Osteoblast (primary cell): ENCODE results near the gene OR7C2. TPM values are rescaled to one million over a fixed set of nuclear protein-coding genes. Genes with fewer than 3 reads are reported as not detected.

Source experiments
- DNase-seq: peaks from one replicate; pipeline ENCODE4 v3.0.0; 2011; ENCODE audit warnings: low spot score, mixed read lengths; ENCODE audit not compliant: insufficient read length; ENCODE audit errors: missing footprints
- H2AFZ ChIP-seq: 2 replicates; pipeline ENCODE4 v1.6.0; 2011; ENCODE audit warnings: mild to moderate bottlenecking, low read length
- H3K27ac ChIP-seq: 2 replicates; pipeline ENCODE4 v1.5.1; 2011; ENCODE audit warnings: mild to moderate bottlenecking, low read depth, low read length, moderate library complexity
- H3K27me3 ChIP-seq: 2 replicates; pipeline ENCODE4 v1.6.0; 2012; ENCODE audit warnings: mild to moderate bottlenecking, control low read depth, inconsistent platforms, low read length, moderate library complexity; ENCODE audit not compliant: insufficient read depth
- H3K36me3 ChIP-seq: 2 replicates; pipeline ENCODE4 v1.5.1; 2011; ENCODE audit warnings: mild to moderate bottlenecking, low read length, control low read depth, moderate library complexity; ENCODE audit not compliant: insufficient read depth
- H3K4me1 ChIP-seq: 2 replicates; pipeline ENCODE4 v1.5.1; 2011; ENCODE audit warnings: mild to moderate bottlenecking, low read length, control low read depth, moderate library complexity; ENCODE audit not compliant: insufficient read depth
- H3K4me2 ChIP-seq: 2 replicates; pipeline ENCODE4 v1.6.0; 2011; ENCODE audit warnings: mild to moderate bottlenecking, low read length; ENCODE audit not compliant: insufficient read depth
- H3K4me3 ChIP-seq: fragments of 200-600 bp; sonication (generic); 3 replicates; pipeline ENCODE4 v1.5.1; 2012; ENCODE audit warnings: mild to moderate bottlenecking, low read length, inconsistent platforms; ENCODE audit not compliant: insufficient read depth
- H3K79me2 ChIP-seq: 2 replicates; pipeline ENCODE4 v1.6.0; 2012; ENCODE audit warnings: mild to moderate bottlenecking, low read length, control low read depth, inconsistent platforms; ENCODE audit not compliant: insufficient read depth
- H3K9me3 ChIP-seq: 2 replicates; pipeline ENCODE4 v1.5.1; 2011; ENCODE audit warnings: low read depth, low read length, control low read depth
- H4K20me1 ChIP-seq: 2 replicates; pipeline ENCODE4 v1.6.0; 2012; ENCODE audit warnings: mild to moderate bottlenecking, low read length, control low read depth; ENCODE audit not compliant: insufficient read depth
- CTCF ChIP-seq: IDR thresholded peaks from 2 replicates; pipeline ENCODE4 v1.5.1; 2011; ENCODE audit warnings: mild to moderate bottlenecking, low read depth, low read length, moderate library complexity; ENCODE audit errors: extremely low read depth
- total RNA-seq: library from RNA; depleted of rRNA; stranded (reverse); fragments of >200 nt; gene quantifications from 2 replicates; pipeline ENCODE4 v1.2.3, GENCODE V29; 2012

The OR7C2 gene
- not detected in 2 replicates for total RNA-seq

DNA sequence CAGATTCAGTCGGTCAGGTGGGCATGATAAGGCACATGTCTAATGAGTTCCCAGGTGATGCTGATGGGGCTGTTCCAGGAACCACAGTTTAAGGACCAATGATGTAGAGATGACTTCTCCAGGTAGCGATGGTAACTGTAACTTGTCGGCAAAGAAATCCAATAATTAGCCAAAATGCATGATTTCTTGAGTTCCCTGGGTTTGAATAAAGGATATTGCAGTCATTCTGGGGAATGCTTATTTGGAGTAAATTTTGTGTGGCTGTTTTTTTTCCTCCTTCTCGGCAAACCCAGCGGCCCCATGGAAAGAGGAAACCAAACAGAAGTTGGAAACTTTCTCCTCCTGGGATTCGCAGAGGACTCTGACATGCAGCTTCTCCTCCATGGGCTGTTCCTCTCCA, at the start of gene OR7C2:
Gene OR7C2 (plus strand): TSS at position 301 of the 400 bp plus-strand sequence. CDS start 0 bp downstream, at position 301.
- no peaks in the 10 kb centered on the region for H3K27me3 ChIP-seq
- H3K4me3 ChIP-seq, result no peak within 1 kb of the TSS
- H3K4me2 ChIP-seq, result no peak within 1 kb of the TSS
- H3K4me1 ChIP-seq, result peaks cover 4% of the 10 kb centered on the region
- H2AFZ ChIP-seq, result no peak within 1 kb of the TSS
- H3K36me3 ChIP-seq, result no peaks in the 10 kb centered on the region
- no peaks in the 10 kb centered on the region for H4K20me1 ChIP-seq
- no peak for DNase-seq
- no peaks in the 10 kb centered on the region for H3K79me2 ChIP-seq
- no peak for TF ChIP-seq CTCF
- H3K27ac ChIP-seq, result no peak within 1 kb of the TSS
- H3K9me3 ChIP-seq, result no peaks in the 10 kb centered on the region

DNA sequence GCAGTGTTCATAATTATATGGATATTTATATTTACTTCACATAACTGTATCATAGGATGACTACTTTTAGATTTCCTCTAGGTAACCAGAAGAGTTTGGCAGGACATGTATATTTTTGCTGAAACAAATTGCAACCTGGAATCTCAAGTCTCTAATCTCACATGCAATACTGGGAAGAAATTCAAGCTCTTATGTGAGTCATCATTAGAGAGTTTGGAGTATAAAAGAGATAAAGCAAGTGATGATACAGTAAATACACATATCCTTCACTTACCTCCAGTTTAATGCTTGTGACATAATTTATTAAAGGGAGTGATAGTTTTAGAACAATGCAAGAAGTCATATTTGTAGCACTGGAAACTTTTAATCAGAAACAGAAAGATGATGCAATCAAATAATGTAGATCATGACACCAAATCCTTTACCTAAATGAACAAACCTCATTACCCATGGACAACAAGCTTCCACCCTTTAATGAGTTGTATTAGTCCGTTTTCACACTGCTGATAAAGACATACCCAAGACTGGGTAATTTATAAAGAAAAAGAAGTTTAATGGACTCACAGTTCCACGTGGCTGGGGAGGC, 39.5 kb upstream of the OR7C2 start:
- Histone ChIP-seq H2AFZ (no peak overlapping the region), H3K27me3 (no peaks in the 10 kb centered on the region), H3K36me3 (no peaks in the 10 kb centered on the region), H3K4me2 (no peak overlapping the region), H3K79me2 (no peaks in the 10 kb centered on the region), H4K20me1 (no peaks in the 10 kb centered on the region), H3K27ac (no peak overlapping the region), H3K4me1 (no peaks in the 10 kb centered on the region), H3K4me3 (no peak overlapping the region), H3K9me3 (no peaks in the 10 kb centered on the region)
- TF ChIP-seq CTCF, result no peak
- DNase-seq, result no peak

DNA sequence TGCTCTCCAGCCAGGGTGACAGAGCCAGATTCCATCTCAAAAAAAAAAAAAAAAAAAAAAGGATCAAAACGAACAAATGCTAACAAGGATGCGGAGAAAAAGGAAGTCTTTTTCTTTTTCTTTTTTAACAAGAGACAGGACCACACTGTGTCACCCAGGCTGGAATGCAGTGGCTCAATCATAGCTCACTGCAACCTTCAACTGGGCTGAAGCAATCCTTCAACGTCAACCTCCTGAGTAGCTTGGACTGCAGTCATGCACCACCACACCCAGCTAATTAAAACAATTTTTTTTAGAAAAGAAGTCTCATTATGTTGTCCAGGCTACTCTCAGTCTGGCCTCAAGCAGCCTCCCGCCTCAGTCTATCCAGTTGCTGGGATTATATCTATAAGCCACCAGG, 34.6 kb upstream of the OR7C2 start:
- Histone ChIP-seq H3K27ac (no peak overlapping the region), H3K36me3 (no peaks in the 10 kb centered on the region), H3K4me1 (no peaks in the 10 kb centered on the region), H4K20me1 (no peaks in the 10 kb centered on the region), H3K27me3 (no peaks in the 10 kb centered on the region), H3K4me3 (no peak overlapping the region), H3K79me2 (no peaks in the 10 kb centered on the region), H3K9me3 (no peaks in the 10 kb centered on the region), H2AFZ (no peak overlapping the region), H3K4me2 (no peak overlapping the region)
- DNase-seq, result no peak
- no peak for TF ChIP-seq CTCF

GRCh38 chr19:14915116-14915515, 26.2 kb upstream of the OR7C2 start:
- no peak for TF ChIP-seq CTCF
- Histone ChIP-seq H3K27me3 (no peaks in the 10 kb centered on the region), H3K36me3 (no peaks in the 10 kb centered on the region)

More at GRCh38 chr19:14915116-14915515, 26.2 kb upstream of the OR7C2 start:
- Histone ChIP-seq H3K79me2 (no peaks in the 10 kb centered on the region), H4K20me1 (no peaks in the 10 kb centered on the region), H3K4me3 (no peak overlapping the region), H3K4me1 (no peaks in the 10 kb centered on the region), H2AFZ (no peak overlapping the region), H3K9me3 (no peaks in the 10 kb centered on the region), H3K27ac (no peak overlapping the region), H3K4me2 (no peak overlapping the region)
- DNase-seq, result no peak
